Smooth muscle cell (in vitro differentiated cells): ENCODE data around the gene CDK11A. TPM values are rescaled to one million over a fixed set of nuclear protein-coding genes. Genes with fewer than 3 reads are reported as not detected.

Experiments used
- DNase-seq: peaks from one replicate; lab custom pipeline; 2025; ENCODE audit not compliant: unreplicated experiment; lab: John Stamatoyannopoulos, UW
- H2AFZ ChIP-seq: fragments of 200-600 bp; sonication (generic); 2 replicates; pipeline ENCODE4 v1.6.0; 2016; ENCODE audit warnings: antibody characterized with exemption, low read depth, mild to moderate bottlenecking
- H3F3A ChIP-seq: fragments of 200-600 bp; sonication (generic); 2 replicates; pipeline ENCODE4 v1.6.0; 2017; ENCODE audit warnings: antibody characterized with exemption, low read depth
- H3K27ac ChIP-seq: fragments of 200-600 bp; sonication (generic); 2 replicates; pipeline ENCODE4 v1.5.1; 2016; ENCODE audit warnings: low read depth, mild to moderate bottlenecking
- H3K27me3 ChIP-seq: fragments of 200-600 bp; sonication (generic); 2 replicates; pipeline ENCODE4 v1.6.1; 2016; ENCODE audit warnings: low read depth, mild to moderate bottlenecking
- H3K36me3 ChIP-seq: fragments of 200-600 bp; sonication (generic); 2 replicates; pipeline ENCODE4 v1.5.1; 2016; ENCODE audit warnings: low read depth
- H3K4me1 ChIP-seq: fragments of 200-600 bp; sonication (generic); 2 replicates; pipeline ENCODE4 v1.5.1; 2016; ENCODE audit warnings: low read depth
- H3K4me2 ChIP-seq: fragments of 200-600 bp; sonication (generic); 2 replicates; pipeline ENCODE4 v1.6.0; 2016; ENCODE audit warnings: mild to moderate bottlenecking
- H3K4me3 ChIP-seq: fragments of 200-600 bp; sonication (generic); 2 replicates; pipeline ENCODE4 v1.5.1; 2016; ENCODE audit warnings: mild to moderate bottlenecking
- H3K79me2 ChIP-seq: fragments of 200-600 bp; sonication (generic); 2 replicates; pipeline ENCODE4 v1.6.0; 2016; ENCODE audit warnings: low read depth, mild to moderate bottlenecking
- H3K9ac ChIP-seq: fragments of 200-600 bp; sonication (generic); 2 replicates; pipeline ENCODE4 v1.6.0; 2016; ENCODE audit warnings: low read depth
- H3K9me3 ChIP-seq: fragments of 200-600 bp; sonication (generic); replicated peaks from 2 replicates; pipeline ENCODE4 v1.5.1; 2016; ENCODE audit warnings: low read depth
- H4K20me1 ChIP-seq: fragments of 200-600 bp; sonication (generic); 2 replicates; pipeline ENCODE4 v1.6.0; 2016; ENCODE audit warnings: low read depth
- WGBS: methylation state at CpG from one replicate; pipeline ENCODE4 v1.1.7; 2016; ENCODE audit warnings: low lambda C conversion rate; 5-methylcytosine and 5-hydroxymethylcytosine counted together
- polyA plus RNA-seq: library from polyadenylated mRNA; unstranded; fragments of >200 nt; fragmentation: Nextera tagmentation; extraction: Ambion mirVana; gene quantifications from 2 replicates; pipeline ENCODE4 v1.2.1, GENCODE V29; 2016
- total RNA-seq: library from RNA; depleted of rRNA; stranded (reverse); fragments of >200 nt; gene quantifications from 2 replicates; pipeline ENCODE4 v1.2.3, GENCODE V29; 2014
- TF ChIP-seq, protein P1 (sequence below): fragments of 200-600 bp; sonication (generic); IDR thresholded peaks from 2 replicates; pipeline ENCODE4 v1.5.1; 2017; ENCODE audit warnings: borderline replicate concordance, mild to moderate bottlenecking, antibody characterized with exemption; ENCODE audit not compliant: insufficient read depth, poor library complexity, severe bottlenecking

Gene CDK11A
- total and polyA plus RNA-seq, 2 experiments from 2014 or later, result 19.8 to 20.9 TPM

DNA sequence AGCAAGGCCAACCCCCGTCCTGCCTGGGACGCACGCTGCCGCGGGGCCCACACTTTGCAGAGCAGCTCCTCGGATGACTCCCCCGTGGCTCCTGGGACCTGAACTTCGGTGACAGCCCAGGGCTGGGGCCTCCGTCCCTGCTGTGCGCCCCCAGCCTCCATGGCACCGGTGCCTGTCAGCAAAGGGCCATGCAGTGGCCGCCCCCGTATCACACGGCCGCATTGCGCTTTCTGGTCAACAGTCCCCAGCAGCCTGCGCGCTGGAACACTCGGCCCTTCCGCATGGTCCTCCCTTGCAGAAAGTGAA lies 36.1 kb upstream of the CDK11A start:
- Histone ChIP-seq H3K36me3 (no peaks in the 10 kb centered on the region), H3K4me2 (no peak overlapping the region)

DNA sequence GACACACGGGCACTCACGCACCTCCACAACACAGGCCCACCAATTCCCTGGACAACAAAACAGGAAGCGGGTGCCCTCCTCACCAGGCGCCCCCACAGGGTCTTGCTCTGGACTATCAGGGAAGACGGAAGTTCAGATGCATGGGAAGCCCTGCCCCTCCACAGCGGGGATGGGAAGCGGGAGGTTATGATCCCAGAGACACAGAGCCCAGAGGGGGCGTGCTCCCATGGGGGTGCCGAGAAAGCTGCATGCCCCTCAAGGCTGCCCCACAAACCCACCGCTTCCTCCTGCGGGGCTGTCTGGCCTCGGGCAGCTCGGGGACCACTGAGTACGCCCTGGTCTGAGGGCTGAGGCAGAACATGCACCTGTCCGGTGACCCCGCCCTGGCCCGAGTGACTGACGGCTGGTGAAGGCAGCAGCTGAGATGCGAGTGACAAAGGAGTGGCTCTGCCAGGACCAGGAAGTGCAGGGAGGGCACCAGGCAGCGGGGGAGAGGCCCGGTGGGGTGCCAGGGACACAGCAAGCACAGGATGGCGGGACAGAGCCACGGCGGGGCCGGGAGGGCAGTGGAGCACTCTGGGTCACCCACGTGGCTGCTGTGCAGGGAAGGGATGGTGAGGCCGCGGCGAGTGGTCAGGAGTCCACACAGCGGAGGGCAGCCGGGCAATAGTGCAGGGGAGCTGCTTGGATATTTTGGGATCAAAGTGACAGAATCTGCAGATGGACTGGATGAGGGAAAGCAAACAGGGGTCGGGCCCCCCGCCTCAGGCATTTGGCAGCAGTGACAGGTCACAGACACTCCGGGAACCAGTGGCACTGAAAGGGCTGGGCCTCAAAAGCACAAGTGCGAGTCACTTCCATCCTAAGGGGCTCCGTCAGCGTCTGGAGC lies 35.5 kb upstream of the CDK11A start:
- Histone ChIP-seq H3K9ac (no peak overlapping the region), H3K4me2 (no peak overlapping the region), H3K36me3 (no peaks in the 10 kb centered on the region), H3F3A (no peaks in the 10 kb centered on the region), H3K27ac (no peak overlapping the region), H3K79me2 (peaks cover 17% of the 10 kb centered on the region), H4K20me1 (peaks cover 63% of the 10 kb centered on the region), H3K4me1 (no peaks in the 10 kb centered on the region), H3K27me3 (no peaks in the 10 kb centered on the region), H3K9me3 (no peaks in the 10 kb centered on the region), H3K4me3 (no peak overlapping the region), H2AFZ (no peak overlapping the region)
- DNase-seq, result no peak
- TF ChIP-seq, protein P1, sequence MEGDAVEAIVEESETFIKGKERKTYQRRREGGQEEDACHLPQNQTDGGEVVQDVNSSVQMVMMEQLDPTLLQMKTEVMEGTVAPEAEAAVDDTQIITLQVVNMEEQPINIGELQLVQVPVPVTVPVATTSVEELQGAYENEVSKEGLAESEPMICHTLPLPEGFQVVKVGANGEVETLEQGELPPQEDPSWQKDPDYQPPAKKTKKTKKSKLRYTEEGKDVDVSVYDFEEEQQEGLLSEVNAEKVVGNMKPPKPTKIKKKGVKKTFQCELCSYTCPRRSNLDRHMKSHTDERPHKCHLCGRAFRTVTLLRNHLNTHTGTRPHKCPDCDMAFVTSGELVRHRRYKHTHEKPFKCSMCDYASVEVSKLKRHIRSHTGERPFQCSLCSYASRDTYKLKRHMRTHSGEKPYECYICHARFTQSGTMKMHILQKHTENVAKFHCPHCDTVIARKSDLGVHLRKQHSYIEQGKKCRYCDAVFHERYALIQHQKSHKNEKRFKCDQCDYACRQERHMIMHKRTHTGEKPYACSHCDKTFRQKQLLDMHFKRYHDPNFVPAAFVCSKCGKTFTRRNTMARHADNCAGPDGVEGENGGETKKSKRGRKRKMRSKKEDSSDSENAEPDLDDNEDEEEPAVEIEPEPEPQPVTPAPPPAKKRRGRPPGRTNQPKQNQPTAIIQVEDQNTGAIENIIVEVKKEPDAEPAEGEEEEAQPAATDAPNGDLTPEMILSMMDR, result no peak
- WGBS, result 95% methylated on average over 37 of the region's 37 CpGs

More for the DNA sequence above, 36.1 kb upstream of the CDK11A start:
- H3K9ac ChIP-seq, result no peak overlapping the region
- H3F3A ChIP-seq, result no peaks in the 10 kb centered on the region
- WGBS, result over 99% methylated on average over 20 of the region's 20 CpGs
- no peaks in the 10 kb centered on the region for H3K9me3 ChIP-seq
- DNase-seq, result no peak
- peaks cover 23% of the 10 kb centered on the region for H3K79me2 ChIP-seq
- no peak overlapping the region for H3K27ac ChIP-seq
- no peaks in the 10 kb centered on the region for H3K4me1 ChIP-seq
- H3K27me3 ChIP-seq, result no peaks in the 10 kb centered on the region
- no peak overlapping the region for H2AFZ ChIP-seq
- TF ChIP-seq, protein P1, result no peak
- no peak overlapping the region for H3K4me3 ChIP-seq
- peaks cover 68% of the 10 kb centered on the region for H4K20me1 ChIP-seq

DNA sequence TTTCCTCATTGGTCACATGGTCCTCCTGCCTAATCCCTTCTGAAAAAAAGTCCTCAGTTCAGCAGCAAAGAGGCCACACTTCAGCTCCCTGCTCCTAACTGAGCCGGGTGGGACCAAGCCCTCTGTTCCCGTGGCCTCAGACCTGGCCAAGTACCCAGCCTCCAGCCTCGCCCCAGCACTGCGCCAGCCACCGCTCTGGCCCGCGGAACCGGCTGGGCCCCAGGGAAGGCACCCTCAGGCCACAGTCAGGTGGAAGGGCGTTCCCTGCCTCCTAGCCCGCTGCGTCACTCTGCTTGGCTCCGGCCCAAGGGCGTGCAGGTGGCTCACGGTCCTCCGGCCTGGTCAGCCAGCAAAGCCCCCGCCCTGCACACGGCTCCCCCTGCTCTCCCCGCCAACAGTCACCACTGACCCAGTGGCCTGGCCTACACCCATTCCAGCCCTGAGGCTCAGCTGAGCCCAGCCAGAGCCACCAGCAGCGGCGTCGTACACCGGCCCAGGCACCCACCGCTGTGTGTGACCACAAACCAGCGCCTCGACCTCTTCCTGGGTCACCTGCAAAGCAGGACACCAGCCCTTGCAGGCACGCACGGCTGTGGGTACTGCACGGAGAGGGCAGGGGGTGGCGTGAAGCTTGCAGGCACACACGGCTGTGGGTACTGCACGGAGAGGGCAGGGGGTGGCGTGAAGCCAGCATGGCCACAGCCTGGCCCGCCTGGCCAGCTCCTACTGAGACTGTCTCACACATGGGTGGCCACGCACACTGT lies 34.7 kb upstream of the CDK11A start:
- Histone ChIP-seq H3K9ac (no peak overlapping the region), H3K4me1 (no peaks in the 10 kb centered on the region), H3K4me3 (no peak overlapping the region), H2AFZ (no peak overlapping the region), H3F3A (no peaks in the 10 kb centered on the region), H3K27me3 (no peaks in the 10 kb centered on the region), H3K79me2 (peaks cover 11% of the 10 kb centered on the region), H3K9me3 (no peaks in the 10 kb centered on the region), H4K20me1 (peaks cover 56% of the 10 kb centered on the region), H3K4me2 (no peak overlapping the region), H3K27ac (no peak overlapping the region), H3K36me3 (no peaks in the 10 kb centered on the region)
- WGBS, result 88% methylated on average over 32 of the region's 34 CpGs
- no peak for DNase-seq
- TF ChIP-seq, protein P1, result no peak
